ENCODE measurements around the gene BET1L. TPM values are rescaled to one million over a fixed set of nuclear protein-coding genes. Genes with fewer than 3 reads are reported as not detected.
"Not testable (repeated sequence)": the region's sequence is repeated elsewhere in the genome, so short reads cannot be mapped to it uniquely, and the experiment has no call there.

BET1L gene
- total and polyA plus RNA-seq, 3 experiments from 2014 or later, result 36.1 to 60.4 (median 38.5) TPM

DNA sequence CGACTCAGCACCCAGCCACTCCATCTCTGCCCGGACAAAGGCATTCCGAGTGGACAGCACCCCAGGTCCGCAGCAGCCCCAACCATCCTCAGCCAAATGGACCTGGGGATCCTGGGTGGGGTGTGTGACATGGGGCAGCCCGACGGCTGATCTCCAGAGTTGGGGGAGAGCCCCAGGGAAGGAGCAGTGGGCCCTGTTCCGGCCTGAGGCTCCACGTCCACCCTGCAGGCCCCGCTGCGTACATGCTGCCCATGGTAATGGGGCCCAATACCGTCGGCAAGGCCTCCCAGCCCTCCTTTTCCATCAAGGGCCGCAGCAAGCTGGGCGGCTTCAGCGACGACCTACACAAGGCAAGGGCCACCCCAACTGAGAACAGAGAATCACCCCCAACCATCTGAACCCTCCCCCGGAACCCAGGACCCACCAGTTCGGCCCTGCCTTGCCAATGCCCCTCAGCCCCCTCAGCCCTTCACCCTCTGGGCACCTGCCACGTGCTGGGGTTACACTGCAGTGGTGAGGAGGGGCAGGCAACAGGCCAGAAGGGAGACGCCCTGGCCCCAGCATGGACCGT lies 8.9 kb downstream of the BET1L start:
- ChIA-PET CTCF (no interaction called here), POLR2A (interaction anchor here (1.5 kb wide), 1 partner anchor 9 kb away, joined by 6 read pairs; the partner anchor contains the start of genes BET1L and RIC8A)
- peaks cover 20% of the 10 kb centered on the region for H3K4me1 ChIP-seq (ENCODE audit: insufficient read depth, low read length)
- no peak overlapping the region for H3K4me3 ChIP-seq (ENCODE audit: low read length)
- no peak overlapping the region for H3K27ac ChIP-seq (ENCODE audit: low read depth, low read length)
- H3K27ac Mint-ChIP-seq, result peak overlapping the region in 1 of 8 donors; percentile 70
- H3K9me3 Mint-ChIP-seq, result no peaks in the 10 kb centered on the region
- H3K36me3 ChIP-seq (ENCODE audit: insufficient read depth, low read length), result peaks cover 4% of the 10 kb centered on the region
- H3K36me3 Mint-ChIP-seq, result peaks cover 0 to 28% (median 0%) of the 10 kb centered on the region in 3 donors
- H3K4me3 Mint-ChIP-seq, result no peak overlapping the region
- peaks cover 16 to 20% (median 17%) of the 10 kb centered on the region in 3 donors for H3K4me1 Mint-ChIP-seq
- H3K27me3 Mint-ChIP-seq, result no peaks in the 10 kb centered on the region
- no peaks in the 10 kb centered on the region for H3K27me3 ChIP-seq (ENCODE audit: insufficient read depth, low read length, poor library complexity, severe bottlenecking)
- peak in 1 of 5 donors; percentile 47 for DNase-seq
- no peaks in the 10 kb centered on the region for H3K9me3 ChIP-seq (ENCODE audit: low read length)

DNA sequence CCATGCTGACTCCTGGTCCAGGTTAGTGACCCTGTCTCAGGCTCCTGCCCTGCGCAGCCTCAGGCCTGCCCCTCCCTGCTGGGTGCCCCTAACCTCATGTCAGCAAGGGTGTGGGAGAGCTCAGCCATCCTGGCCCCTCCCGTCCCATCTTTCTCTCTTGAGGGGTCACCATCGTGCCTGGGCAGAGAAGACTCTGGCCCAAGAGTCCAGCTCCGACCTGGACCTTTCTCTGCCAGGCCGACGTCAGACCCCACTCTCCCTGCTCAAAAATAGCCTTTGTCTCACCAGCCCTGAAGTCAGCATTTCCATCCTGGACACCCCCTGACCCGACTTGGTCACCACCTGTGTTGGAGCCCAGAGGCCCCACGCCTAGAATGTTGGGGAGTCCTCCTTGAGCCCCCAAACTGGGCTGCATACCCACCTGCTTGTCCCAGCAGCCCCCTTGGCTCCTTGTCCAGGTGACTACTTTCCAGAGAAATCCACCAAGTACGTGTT lies 9.4 kb downstream of the BET1L start:
- Histone ChIP-seq H3K27ac (ENCODE audit: low read depth, low read length) (no peak overlapping the region), H3K36me3 (ENCODE audit: insufficient read depth, low read length) (no peaks in the 10 kb centered on the region), H3K4me3 (ENCODE audit: low read length) (no peak overlapping the region), H3K9me3 (ENCODE audit: low read length) (no peaks in the 10 kb centered on the region), H3K27me3 (ENCODE audit: insufficient read depth, low read length, poor library complexity, severe bottlenecking) (no peaks in the 10 kb centered on the region), H3K4me1 (ENCODE audit: insufficient read depth, low read length) (peaks cover 15% of the 10 kb centered on the region)
- ChIA-PET POLR2A (interaction anchor here (1.5 kb wide), 1 partner anchor 9 kb away, joined by 6 read pairs; the partner anchor contains the start of genes BET1L and RIC8A), CTCF (no interaction called here)
- Mint-ChIP-seq H3K9me3 (no peaks in the 10 kb centered on the region), H3K27me3 (no peaks in the 10 kb centered on the region), H3K4me1 (peaks cover 11 to 15% (median 11%) of the 10 kb centered on the region in 3 donors), H3K27ac (peak overlapping the region in 1 of 8 donors; percentile 88), H3K36me3 (peaks cover 0 to 23% (median 0%) of the 10 kb centered on the region in 3 donors), H3K4me3 (no peak overlapping the region)
- peak in 1 of 5 donors; percentile 26 for DNase-seq

DNA sequence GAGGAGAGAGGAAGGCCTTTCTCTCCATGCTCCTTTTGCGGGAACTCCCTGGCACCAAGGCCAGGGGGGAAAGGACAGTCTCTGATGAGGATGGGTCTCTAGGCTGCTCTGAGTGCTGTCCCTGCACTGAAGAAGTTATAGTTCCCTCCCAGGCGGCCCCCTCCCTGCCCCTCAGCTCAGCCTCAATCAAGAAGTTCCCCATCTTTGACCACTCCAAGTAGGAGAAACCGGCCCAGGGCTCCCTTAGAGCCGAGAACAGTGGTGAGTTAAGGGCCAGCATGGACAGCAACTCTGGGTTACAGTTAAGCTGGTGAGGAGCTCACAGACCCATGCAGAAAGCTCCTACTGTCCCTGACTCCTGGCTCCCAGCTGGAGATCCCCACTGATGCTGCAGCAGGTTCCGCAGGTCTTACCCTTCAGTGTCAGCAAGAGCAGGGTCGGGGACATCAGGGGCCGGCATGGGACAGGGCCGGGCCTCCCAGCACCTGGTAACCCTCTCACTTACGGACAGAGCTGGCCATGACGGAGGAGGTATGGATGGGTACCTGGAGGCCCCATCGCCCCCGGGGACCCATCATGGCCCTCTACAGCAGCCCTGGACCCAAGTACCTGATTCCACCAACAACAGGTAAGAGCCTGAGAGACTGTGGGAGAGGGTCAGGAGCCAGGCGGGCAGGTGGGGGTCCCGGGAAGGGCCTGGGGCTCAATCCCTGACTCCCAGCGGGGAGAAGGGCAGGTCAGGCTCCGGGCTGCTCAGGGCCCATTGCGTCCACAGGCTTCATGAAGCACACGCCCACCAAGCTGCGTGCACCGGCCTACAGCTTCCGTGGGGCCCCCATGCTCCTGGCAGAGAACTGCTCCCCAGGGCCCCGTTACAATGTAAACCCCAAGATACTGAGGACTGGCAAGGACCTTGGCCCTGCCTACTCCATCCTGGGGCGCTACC lies 10.1 kb downstream of the BET1L start:
- POLR2A ChIA-PET, result interaction anchor here (1.5 kb wide), 1 partner anchor 10 kb away, joined by 6 read pairs; the partner anchor contains the start of genes BET1L and RIC8A

DNA sequence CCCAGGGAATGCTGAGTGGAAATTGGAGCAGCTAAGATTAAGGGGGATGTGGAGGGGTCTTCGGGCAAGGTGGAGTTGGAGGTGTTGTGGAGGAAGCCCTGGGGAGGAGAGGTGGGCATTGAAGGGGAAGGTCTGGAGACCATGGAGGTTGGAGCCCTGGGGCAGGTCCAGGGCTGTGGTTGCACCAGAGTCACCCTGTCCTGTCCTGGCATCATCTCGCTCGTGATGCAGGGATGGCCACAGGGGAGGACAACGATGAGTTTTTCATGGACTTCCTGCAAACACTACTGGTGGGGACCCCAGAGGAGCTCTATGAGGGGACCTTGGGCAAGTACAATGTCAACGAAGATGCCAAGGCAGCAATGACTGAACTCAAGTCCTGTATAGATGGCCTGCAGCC lies 13.7 kb downstream of the BET1L start:
- H3K9me3 ChIP-seq (ENCODE audit: low read length); POLR2A ChIA-PET; H3K36me3 Mint-ChIP-seq; H3K4me3 ChIP-seq (ENCODE audit: low read length); H3K4me3 Mint-ChIP-seq; CTCF ChIA-PET; H3K9me3 Mint-ChIP-seq; H3K27ac ChIP-seq (ENCODE audit: low read depth, low read length); H3K36me3 ChIP-seq (ENCODE audit: insufficient read depth, low read length); H3K27me3 Mint-ChIP-seq; H3K27me3 ChIP-seq (ENCODE audit: insufficient read depth, low read length, poor library complexity, severe bottlenecking): not testable (repeated sequence)
- peaks cover 4 to 13% (median 10%) of the 10 kb centered on the region in 3 donors for H3K4me1 Mint-ChIP-seq
- DNase-seq, result peak in 1 of 5 donors; percentile 37
- H3K4me1 ChIP-seq (ENCODE audit: insufficient read depth, low read length), result peaks cover 10% of the 10 kb centered on the region
- H3K27ac Mint-ChIP-seq, result peak overlapping the region in 1 of 8 donors; percentile 91

More for the DNA sequence above, 10.1 kb downstream of the BET1L start:
- no peaks in the 10 kb centered on the region for H3K27me3 ChIP-seq (ENCODE audit: insufficient read depth, low read length, poor library complexity, severe bottlenecking)
- Mint-ChIP-seq H3K4me3 (no peak overlapping the region), H3K27ac (no peak overlapping the region), H3K4me1 (peaks cover 6 to 10% (median 6%) of the 10 kb centered on the region in 3 donors), H3K27me3 (no peaks in the 10 kb centered on the region), H3K36me3 (peaks cover 0 to 15% (median 0%) of the 10 kb centered on the region in 3 donors), H3K9me3 (no peaks in the 10 kb centered on the region)
- H3K9me3 ChIP-seq (ENCODE audit: low read length), result no peaks in the 10 kb centered on the region
- CTCF ChIA-PET, result no interaction called here
- no peak overlapping the region for H3K4me3 ChIP-seq (ENCODE audit: low read length)
- DNase-seq, result peak in 1 of 5 donors; percentile 42
- peaks cover 11% of the 10 kb centered on the region for H3K4me1 ChIP-seq (ENCODE audit: insufficient read depth, low read length)
- no peak overlapping the region for H3K27ac ChIP-seq (ENCODE audit: low read depth, low read length)
- no peaks in the 10 kb centered on the region for H3K36me3 ChIP-seq (ENCODE audit: insufficient read depth, low read length)

DNA sequence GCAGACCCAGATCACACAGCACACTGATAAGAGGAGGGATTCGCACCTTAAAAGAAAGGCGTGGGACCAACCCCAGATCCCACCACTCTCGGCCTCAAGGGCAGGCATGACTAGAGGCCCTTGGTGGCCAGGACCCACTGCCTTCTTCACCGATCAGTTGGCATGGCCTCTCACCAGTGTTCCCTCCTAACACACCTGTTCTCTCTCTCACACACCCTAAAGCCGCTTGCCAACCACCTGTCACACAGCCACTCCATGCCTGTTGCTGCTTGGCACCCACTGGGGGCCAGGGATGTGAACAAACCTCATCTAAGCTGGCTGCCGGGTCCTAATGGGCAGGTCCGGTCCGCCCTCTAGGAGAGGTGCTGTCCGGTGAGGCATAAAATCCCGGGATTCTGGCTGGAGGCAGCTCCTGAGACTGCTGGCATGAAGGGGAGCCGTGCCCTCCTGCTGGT lies 14.5 kb downstream of the BET1L start, which contains the start of gene SCGB1C1:
TSS of gene SCGB1C1 (plus strand) at position 405 of the 455 bp plus-strand sequence. CDS start at position 427, 22 bp downstream.
- POLR2A ChIA-PET; CTCF ChIA-PET; H3K9me3 ChIP-seq (ENCODE audit: low read length); H3K27ac ChIP-seq (ENCODE audit: low read depth, low read length); H3K36me3 Mint-ChIP-seq; H3K36me3 ChIP-seq (ENCODE audit: insufficient read depth, low read length); H3K27me3 ChIP-seq (ENCODE audit: insufficient read depth, low read length, poor library complexity, severe bottlenecking); H3K4me3 ChIP-seq (ENCODE audit: low read length); H3K9me3 Mint-ChIP-seq; H3K27me3 Mint-ChIP-seq; DNase-seq: not testable (repeated sequence)
- H3K4me1 ChIP-seq (ENCODE audit: insufficient read depth, low read length), result peaks cover 10% of the 10 kb centered on the region
- peak within 1 kb of the TSS in 7 of 8 donors; percentile 29 to 91 (median 65) for H3K27ac Mint-ChIP-seq
- peak within 1 kb of the TSS in 2 of 7 donors; percentile 28 to 43 for H3K4me3 Mint-ChIP-seq
- peaks cover 4 to 13% (median 10%) of the 10 kb centered on the region in 3 donors for H3K4me1 Mint-ChIP-seq

DNA sequence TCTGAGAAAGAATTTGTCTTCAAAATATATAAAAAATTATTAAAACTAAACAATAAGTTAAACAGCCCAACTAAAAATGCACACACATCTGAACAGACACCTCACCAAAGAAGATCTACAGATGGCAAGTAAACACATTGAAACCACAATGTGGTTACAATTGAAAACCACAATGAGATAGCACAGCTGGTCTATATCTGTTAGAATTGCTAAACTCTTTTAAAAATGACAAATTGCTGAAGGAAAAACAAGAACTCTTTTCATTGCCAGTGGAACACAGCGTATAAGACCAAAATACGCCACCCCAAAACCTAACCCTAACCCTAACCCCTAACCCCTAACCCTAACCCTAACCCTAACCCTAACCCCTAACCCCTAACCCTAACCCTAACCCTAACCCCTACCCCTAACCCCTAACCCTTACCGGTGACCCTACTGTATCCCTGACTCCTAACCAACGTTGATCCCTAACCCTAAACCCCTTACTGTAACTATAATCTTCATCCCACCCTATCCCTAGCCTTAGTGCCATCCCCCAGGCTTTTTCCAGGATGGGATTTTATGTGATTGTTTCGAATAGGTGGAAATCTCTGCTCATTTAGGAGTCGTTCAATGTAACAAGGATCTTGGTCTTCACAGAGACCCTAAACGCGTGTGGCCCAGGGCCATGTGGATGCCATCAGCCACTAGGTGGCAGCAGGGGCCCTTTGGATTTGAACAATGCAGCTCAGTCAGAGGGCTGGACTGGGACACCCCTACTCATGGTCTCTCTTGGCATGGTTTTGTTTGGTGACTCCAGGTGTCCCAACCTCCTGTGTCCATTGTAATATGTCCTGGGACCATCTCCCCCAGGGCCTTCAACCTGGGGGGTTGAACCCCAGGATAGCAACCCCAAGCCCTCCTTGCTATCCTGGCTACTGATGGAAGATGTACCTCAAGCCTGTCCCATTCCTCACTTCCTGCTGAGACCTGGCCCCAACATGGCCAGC lies 15.4 kb downstream of the BET1L start:
- H3K27me3 ChIP-seq (ENCODE audit: insufficient read depth, low read length, poor library complexity, severe bottlenecking); CTCF ChIA-PET; H3K36me3 ChIP-seq (ENCODE audit: insufficient read depth, low read length); H3K27me3 Mint-ChIP-seq; H3K27ac ChIP-seq (ENCODE audit: low read depth, low read length); POLR2A ChIA-PET; H3K9me3 ChIP-seq (ENCODE audit: low read length); H3K9me3 Mint-ChIP-seq; H3K4me3 ChIP-seq (ENCODE audit: low read length); H3K36me3 Mint-ChIP-seq: not testable (repeated sequence)
- H3K27ac Mint-ChIP-seq, result peak overlapping the region in 7 of 8 donors; percentile 38 to 93 (median 88)
- H3K4me1 Mint-ChIP-seq, result peaks cover 4 to 13% (median 10%) of the 10 kb centered on the region in 3 donors
- peak overlapping the region in 6 of 7 donors; percentile 43 to 87 (median 56) for H3K4me3 Mint-ChIP-seq
- peaks cover 10% of the 10 kb centered on the region for H3K4me1 ChIP-seq (ENCODE audit: insufficient read depth, low read length)
- DNase-seq, result peak in 3 of 5 donors; percentile 45 to 73 (median 48)

DNA sequence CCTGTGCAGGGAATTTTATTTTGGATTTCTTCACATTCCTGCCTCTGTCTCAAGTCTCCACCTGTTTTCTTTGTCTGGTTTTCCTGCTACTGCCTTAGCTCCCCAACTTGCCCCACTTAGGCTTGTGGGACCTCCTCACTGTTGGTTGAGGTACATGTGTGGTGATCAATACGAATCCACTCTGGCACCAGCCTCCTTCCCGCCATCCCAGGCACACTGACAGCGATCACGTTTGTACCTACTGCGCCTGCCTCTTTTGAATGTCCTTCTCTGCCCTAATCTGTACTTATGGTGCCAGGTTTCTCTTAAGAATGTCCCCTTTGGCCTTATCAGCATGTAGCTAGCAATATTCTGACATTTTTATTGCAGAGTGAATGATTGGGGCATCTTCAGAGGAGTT lies 16.7 kb downstream of the BET1L start:
- POLR2A ChIA-PET; H3K9me3 Mint-ChIP-seq; H3K27me3 Mint-ChIP-seq; H3K27me3 ChIP-seq (ENCODE audit: insufficient read depth, low read length, poor library complexity, severe bottlenecking); H3K27ac ChIP-seq (ENCODE audit: low read depth, low read length); H3K9me3 ChIP-seq (ENCODE audit: low read length); CTCF ChIA-PET; H3K36me3 Mint-ChIP-seq; H3K4me3 Mint-ChIP-seq; H3K4me3 ChIP-seq (ENCODE audit: low read length); H3K36me3 ChIP-seq (ENCODE audit: insufficient read depth, low read length): not testable (repeated sequence)
- DNase-seq, result peak in 1 of 5 donors; percentile 29
- H3K4me1 Mint-ChIP-seq, result peaks cover 4 to 13% (median 10%) of the 10 kb centered on the region in 3 donors
- peak overlapping the region in 1 of 8 donors; percentile 23 for H3K27ac Mint-ChIP-seq
- H3K4me1 ChIP-seq (ENCODE audit: insufficient read depth, low read length), result peaks cover 10% of the 10 kb centered on the region

Measured in CD8-positive, alpha-beta memory T cell (primary cell).